Neural cell (in vitro differentiated cells): ENCODE results near the gene FOXO1. TPM values are rescaled to one million over a fixed set of nuclear protein-coding genes. Genes with fewer than 3 reads are reported as not detected.

Source experiments
- H2AFZ ChIP-seq: fragments of 200-600, 300-800 bp; sonication (generic), shearing (Covaris generic); 2 replicates; pipeline ENCODE4 v1.6.0; 2014; ENCODE audit warnings: low read depth, mild to moderate bottlenecking, antibody characterized with exemption, low read length, moderate library complexity
- H3F3A ChIP-seq: fragments of 200-600 bp; shearing (Covaris generic); 2 replicates; pipeline ENCODE4 v1.6.1; 2016; ENCODE audit warnings: mild to moderate bottlenecking, moderate library complexity, mixed read lengths, antibody characterized with exemption, low read length; ENCODE audit not compliant: insufficient read depth, poor library complexity, severe bottlenecking
- H3K27ac ChIP-seq: fragments of 200-600, 300-800 bp; sonication (generic), shearing (Covaris generic); 2 replicates; pipeline ENCODE4 v1.5.1; 2014; ENCODE audit warnings: mild to moderate bottlenecking, low read length, moderate library complexity
- H3K27me3 ChIP-seq: fragments of 300-800, 200-600 bp; sonication (generic), shearing (Covaris generic); 2 replicates; pipeline ENCODE4 v1.6.0; 2014; ENCODE audit warnings: mild to moderate bottlenecking, low read depth, low read length, moderate library complexity; ENCODE audit not compliant: insufficient read depth
- H3K36me3 ChIP-seq: fragments of 300-800, 200-600 bp; sonication (generic), shearing (Covaris generic); 2 replicates; pipeline ENCODE4 v1.5.1; 2014; ENCODE audit warnings: mild to moderate bottlenecking, antibody characterized with exemption, low read length, moderate library complexity; ENCODE audit not compliant: insufficient read depth
- H3K4me2 ChIP-seq: fragments of 300-800, 200-600 bp; sonication (generic), shearing (Covaris generic); 2 replicates; pipeline ENCODE4 v1.6.0; 2014; ENCODE audit warnings: mild to moderate bottlenecking, low read length
- H3K4me3 ChIP-seq: fragments of 300-800, 200-600 bp; sonication (generic), shearing (Covaris generic); 2 replicates; pipeline ENCODE4 v1.5.1; 2014; ENCODE audit warnings: mild to moderate bottlenecking, low read length, moderate library complexity
- H3K79me2 ChIP-seq: fragments of 200-600 bp; shearing (Covaris generic); replicated peaks from 2 replicates; pipeline ENCODE4 v1.6.0; 2014; ENCODE audit warnings: mild to moderate bottlenecking, low read length, moderate library complexity; ENCODE audit not compliant: insufficient read depth
- H3K9ac ChIP-seq: fragments of 300-800, 200-600 bp; sonication (generic), shearing (Covaris generic); 2 replicates; pipeline ENCODE4 v1.6.1; 2016; ENCODE audit warnings: mild to moderate bottlenecking, low read length, mixed read lengths
- H3K9me2 ChIP-seq: fragments of 200-600 bp; shearing (Covaris generic); 2 replicates; pipeline ENCODE4 v1.6.1; 2016; ENCODE audit warnings: mild to moderate bottlenecking, low read length, mixed read lengths; ENCODE audit not compliant: insufficient read depth
- H3K9me3 ChIP-seq: fragments of 200-600, 300-800 bp; sonication (generic), shearing (Covaris generic); 2 replicates; pipeline ENCODE4 v1.6.1; 2016; ENCODE audit warnings: mild to moderate bottlenecking, mixed run types, low read length, moderate library complexity, mixed read lengths
- H4K20me1 ChIP-seq: fragments of 200-600 bp; shearing (Covaris generic); 2 replicates; pipeline ENCODE4 v1.6.1; 2016; ENCODE audit warnings: mild to moderate bottlenecking, mixed run types; ENCODE audit not compliant: insufficient read depth
- EP300 ChIP-seq: fragments of 450-650 bp; conservative IDR thresholded peaks from 2 replicates; pipeline ENCODE4 v1.6.1; 2014; ENCODE audit warnings: antibody characterized with exemption, mild to moderate bottlenecking, moderate library complexity; ENCODE audit not compliant: poor library complexity, severe bottlenecking
- EZH2 ChIP-seq: fragments of 200-600, 300-800 bp; shearing (Covaris generic), sonication (generic); IDR thresholded peaks from 2 replicates; pipeline ENCODE4 v1.6.1; 2014; ENCODE audit warnings: antibody characterized with exemption, low read length, borderline replicate concordance, mild to moderate bottlenecking; ENCODE audit not compliant: insufficient read depth, poor library complexity, severe bottlenecking
- MXI1 ChIP-seq: fragments of 450-650 bp; conservative IDR thresholded peaks from 2 replicates; pipeline ENCODE4 v1.6.1; 2014; ENCODE audit warnings: antibody characterized with exemption, mild to moderate bottlenecking; ENCODE audit not compliant: poor library complexity, severe bottlenecking
- POLR2AphosphoS5 ChIP-seq: IDR thresholded peaks from 2 replicates; pipeline ENCODE4 v1.6.1; 2012
- RAD21 ChIP-seq: fragments of 450-650 bp; conservative IDR thresholded peaks from 2 replicates; pipeline ENCODE4 v1.6.1; 2014; ENCODE audit warnings: antibody characterized with exemption, mild to moderate bottlenecking, moderate library complexity
- REST ChIP-seq: IDR thresholded peaks from 2 replicates; pipeline ENCODE4 v1.6.1; 2012; ENCODE audit warnings: borderline replicate concordance
- SMC3 ChIP-seq: fragments of 450-650 bp; conservative IDR thresholded peaks from 2 replicates; pipeline ENCODE4 v1.6.1; 2014; ENCODE audit warnings: antibody characterized with exemption, mild to moderate bottlenecking, moderate library complexity; ENCODE audit not compliant: poor library complexity
- TAF1 ChIP-seq: IDR thresholded peaks from 2 replicates; pipeline ENCODE4 v1.6.1; 2012; ENCODE audit warnings: low read depth
- polyA plus RNA-seq: library from polyadenylated mRNA; depleted of rRNA; stranded (reverse); fragments of >200 nt; gene quantifications from 2 replicates; pipeline ENCODE4 v1.2.3, GENCODE V29; 2014
- TF ChIP-seq, protein P1 (sequence below): fragments of 450-650 bp; IDR thresholded peaks from 2 replicates; pipeline ENCODE4 v1.5.1; 2014; ENCODE audit warnings: antibody characterized with exemption, mild to moderate bottlenecking, moderate library complexity; ENCODE audit not compliant: poor library complexity, severe bottlenecking

The FOXO1 gene
- polyA plus RNA-seq, 1 donor from 2014 or later, result 1.2 TPM

- no peaks in the 10 kb centered on the region for H3K79me2 ChIP-seq
- TF ChIP-seq RAD21 (no peak), EP300 (no peak), POLR2AphosphoS5 (no peak), REST (no peak), EZH2 (no peak), MXI1 (no peak), TAF1 (no peak), SMC3 (no peak)
- TF ChIP-seq, protein P1, sequence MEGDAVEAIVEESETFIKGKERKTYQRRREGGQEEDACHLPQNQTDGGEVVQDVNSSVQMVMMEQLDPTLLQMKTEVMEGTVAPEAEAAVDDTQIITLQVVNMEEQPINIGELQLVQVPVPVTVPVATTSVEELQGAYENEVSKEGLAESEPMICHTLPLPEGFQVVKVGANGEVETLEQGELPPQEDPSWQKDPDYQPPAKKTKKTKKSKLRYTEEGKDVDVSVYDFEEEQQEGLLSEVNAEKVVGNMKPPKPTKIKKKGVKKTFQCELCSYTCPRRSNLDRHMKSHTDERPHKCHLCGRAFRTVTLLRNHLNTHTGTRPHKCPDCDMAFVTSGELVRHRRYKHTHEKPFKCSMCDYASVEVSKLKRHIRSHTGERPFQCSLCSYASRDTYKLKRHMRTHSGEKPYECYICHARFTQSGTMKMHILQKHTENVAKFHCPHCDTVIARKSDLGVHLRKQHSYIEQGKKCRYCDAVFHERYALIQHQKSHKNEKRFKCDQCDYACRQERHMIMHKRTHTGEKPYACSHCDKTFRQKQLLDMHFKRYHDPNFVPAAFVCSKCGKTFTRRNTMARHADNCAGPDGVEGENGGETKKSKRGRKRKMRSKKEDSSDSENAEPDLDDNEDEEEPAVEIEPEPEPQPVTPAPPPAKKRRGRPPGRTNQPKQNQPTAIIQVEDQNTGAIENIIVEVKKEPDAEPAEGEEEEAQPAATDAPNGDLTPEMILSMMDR, result no peak
- no peaks in the 10 kb centered on the region for H3F3A ChIP-seq
- no peak overlapping the region for H2AFZ ChIP-seq
- no peaks in the 10 kb centered on the region for H3K9me2 ChIP-seq
- H3K9ac ChIP-seq, result no peak overlapping the region
- no peaks in the 10 kb centered on the region for H3K27me3 ChIP-seq
- H3K9me3 ChIP-seq, result no peaks in the 10 kb centered on the region
- H3K36me3 ChIP-seq, result no peaks in the 10 kb centered on the region
- H3K27ac ChIP-seq, result no peak overlapping the region
- no peak overlapping the region for H3K4me2 ChIP-seq
- H3K4me3 ChIP-seq, result no peak overlapping the region
- no peaks in the 10 kb centered on the region for H4K20me1 ChIP-seq
Observed at GRCh38 chr13:40581277-40581579, 85.2 kb downstream of the FOXO1 start.

DNA sequence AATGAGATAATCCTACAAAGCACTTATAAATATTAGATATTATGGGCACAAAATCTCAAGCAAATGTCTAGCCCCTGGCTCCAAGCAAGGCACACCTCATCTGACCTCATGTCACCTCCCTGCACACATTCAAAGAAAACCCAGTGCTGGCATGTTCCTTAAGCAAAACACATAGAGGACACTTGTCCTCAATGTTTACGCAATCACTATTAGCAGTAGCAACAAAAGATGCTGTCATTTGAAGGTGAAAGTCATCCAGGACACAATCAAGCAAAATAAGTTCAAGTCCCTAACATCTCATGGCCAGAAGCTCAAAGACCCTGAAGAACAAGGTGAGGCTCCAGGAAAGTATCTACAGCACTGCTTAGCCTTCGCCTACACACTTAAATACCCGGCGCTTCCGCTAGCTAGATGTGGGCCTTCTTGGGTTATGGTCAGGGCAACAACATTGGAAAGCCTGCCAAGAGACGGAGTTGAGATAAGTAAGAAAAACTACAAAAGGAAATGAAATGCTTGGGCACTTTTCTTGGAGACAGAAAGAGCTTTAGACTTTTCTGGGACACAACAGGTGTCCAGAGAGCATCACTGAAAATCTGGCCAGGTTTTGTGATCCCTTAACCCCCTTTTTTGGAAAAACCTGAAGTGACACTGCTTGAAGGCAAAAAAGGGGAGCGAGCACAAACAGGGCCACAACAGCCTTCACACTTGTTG, 85.7 kb downstream of the FOXO1 start:
- Histone ChIP-seq H3K9me3 (no peaks in the 10 kb centered on the region), H3F3A (no peaks in the 10 kb centered on the region), H2AFZ (no peak overlapping the region), H3K36me3 (no peaks in the 10 kb centered on the region), H3K9me2 (no peaks in the 10 kb centered on the region), H3K27ac (no peak overlapping the region), H3K27me3 (no peaks in the 10 kb centered on the region), H3K4me3 (no peak overlapping the region), H3K9ac (no peak overlapping the region), H4K20me1 (no peaks in the 10 kb centered on the region), H3K79me2 (no peaks in the 10 kb centered on the region), H3K4me2 (no peak overlapping the region)
- TF ChIP-seq EP300, result no peak
- no peak for TF ChIP-seq RAD21
- TF ChIP-seq REST, result no peak
- TF ChIP-seq EZH2, result no peak
- TF ChIP-seq POLR2AphosphoS5, result no peak
- TF ChIP-seq MXI1, result no peak
- TF ChIP-seq TAF1, result no peak
